GM12878 (cell line): Measurements from ENCODE around the gene GRAMD1B. TPM values are rescaled to one million over a fixed set of nuclear protein-coding genes. Genes with fewer than 3 reads are reported as not detected.

Experiments used
- ATAC-seq: fragments of 200-7000 bp; cut with Tn5 transposase; 3 replicates; pipeline ENCODE4 v1.9.1; 2020; ENCODE audit warnings: mild to moderate bottlenecking, moderate library complexity
- BruUV-seq: library from RNA; stranded (reverse); fragments of 400-500 nt; replicated peaks from 2 replicates; lab custom pipeline; 2021; lab: Mats Ljungman, UMichigan
- CTCF ChIA-PET: fragments of 300-600 bp; sonication (Branson Sonifier 250); formaldehyde crosslinking; extraction: SDS; loops from one replicate; lab custom pipeline; 2021; ENCODE audit warnings: inconsistent platforms; lab: Yijun Ruan, JAX
- POLR2A ChIA-PET: fragments of 350-600 bp; formaldehyde crosslinking; extraction: SDS; loops from one replicate; lab custom pipeline; 2021; ENCODE audit warnings: inconsistent platforms; lab: Charles Lee
- RAD21 ChIA-PET: fragments of 300-600 bp; sonication (Branson Sonifier 250); formaldehyde crosslinking; loops from one replicate; lab custom pipeline; 2023; ENCODE audit warnings: antibody characterized with exemption; ENCODE audit not compliant: unreplicated experiment; lab: Charles Lee
- SMC1A ChIA-PET: fragments of 300-600 bp; sonication (Branson Sonifier 250); formaldehyde crosslinking; loops from one replicate; lab custom pipeline; 2023; ENCODE audit not compliant: unreplicated experiment, uncharacterized antibody; lab: Charles Lee
- DNase-seq: peaks from one replicate; pipeline ENCODE4 v3.0.0-alpha.2; 2011; ENCODE audit warnings: low read depth, low spot score
- FAIRE-seq: peaks from 3 replicates; lab custom pipeline; 2011; peaks lifted over from hg19 to GRCh38; lab: Jason Lieb, UNC
- H2AFZ ChIP-seq: 2 replicates; pipeline ENCODE4 v1.6.0; 2011; ENCODE audit warnings: low read depth, low read length, control low read depth; ENCODE audit not compliant: control insufficient read depth
- H3K27ac ChIP-seq: 2 replicates; pipeline ENCODE4 v1.5.1; 2011; ENCODE audit warnings: control low read depth; ENCODE audit not compliant: control insufficient read depth, insufficient read depth
- H3K27me3 ChIP-seq, 2 experiments: replicated peaks in 1 of 2; 2 replicates each; pipeline versions ENCODE4 v1.6.0 to v1.6.1; 2011; ENCODE audit warnings: low read length in 1 of 2; ENCODE audit not compliant: control insufficient read depth in 2 of 2, insufficient read depth in 2 of 2
- H3K36me3 ChIP-seq, 2 experiments: 2 replicates each; pipeline ENCODE4 v1.5.1; 2011; ENCODE audit warnings: low read length in 1 of 2; ENCODE audit not compliant: control insufficient read depth in 2 of 2, insufficient read depth in 2 of 2
- H3K4me1 ChIP-seq: 2 replicates; pipeline ENCODE4 v1.6.1; 2011; ENCODE audit warnings: mild to moderate bottlenecking, low read length, moderate library complexity, mixed read lengths; ENCODE audit not compliant: control insufficient read depth, insufficient read depth
- H3K4me2 ChIP-seq: 2 replicates; pipeline ENCODE4 v1.6.0; 2011; ENCODE audit warnings: control low read depth; ENCODE audit not compliant: control insufficient read depth, insufficient read depth
- H3K4me3 ChIP-seq: fragments of 200-600 bp; sonication (generic); 2 replicates; pipeline ENCODE4 v1.5.1; 2016
- H3K79me2 ChIP-seq: 2 replicates; pipeline ENCODE4 v1.6.0; 2011; ENCODE audit warnings: low read length; ENCODE audit not compliant: control insufficient read depth, insufficient read depth
- H3K9ac ChIP-seq: 2 replicates; pipeline ENCODE4 v1.8.0; 2011; ENCODE audit warnings: low read length, control low read depth, mixed read lengths; ENCODE audit not compliant: control insufficient read depth, insufficient read depth
- H3K9me3 ChIP-seq: replicated peaks from 3 replicates; pipeline ENCODE4 v1.5.1; 2011; ENCODE audit warnings: mild to moderate bottlenecking, low read length; ENCODE audit not compliant: control insufficient read depth, insufficient read depth
- H4K20me1 ChIP-seq: 2 replicates; pipeline ENCODE4 v1.6.0; 2011; ENCODE audit not compliant: control insufficient read depth, insufficient read depth
- ASH2L ChIP-seq: fragments of 300-600, 200-600 bp; sonication (generic); IDR thresholded peaks from 2 replicates; pipeline ENCODE4 v1.6.1; 2017; ENCODE audit warnings: low read depth, mild to moderate bottlenecking, borderline replicate concordance
- BMI1 ChIP-seq: fragments of 450-650 bp; IDR thresholded peaks from 2 replicates; pipeline ENCODE4 v1.6.1; 2016; ENCODE audit warnings: mild to moderate bottlenecking, moderate library complexity, borderline replicate concordance
- EED ChIP-seq: sonication (generic); IDR thresholded peaks from 2 replicates; pipeline ENCODE4 v1.6.1; 2016; ENCODE audit warnings: antibody characterized with exemption, low read depth
- EP300 ChIP-seq, 2 experiments: fragments of 150-350 bp in 1 of 2; IDR thresholded peaks; 2 replicates each; pipeline ENCODE4 v1.6.1; 2011 to 2012; ENCODE audit warnings: low read depth in 2 of 2, low read length in 2 of 2, borderline replicate concordance in 1 of 2, improper control_type of control experiment in 1 of 2, inconsistent platforms in 1 of 2; ENCODE audit not compliant: control insufficient read depth in 1 of 2
- MTA3 ChIP-seq: IDR thresholded peaks from 2 replicates; pipeline ENCODE4 v1.6.1; 2012; ENCODE audit warnings: low read length, inconsistent platforms, borderline replicate concordance
- PAX5 ChIP-seq: IDR thresholded peaks from 2 replicates; pipeline ENCODE4 v1.6.1; 2011; ENCODE audit warnings: low read depth, low read length, borderline replicate concordance
- PAX8 ChIP-seq: fragments of 450-650 bp; IDR thresholded peaks from 2 replicates; pipeline ENCODE4 v1.6.1; 2017; ENCODE audit warnings: mild to moderate bottlenecking, moderate library complexity
- RAD21 ChIP-seq: IDR thresholded peaks from 2 replicates; pipeline ENCODE4 v1.6.1; 2011; ENCODE audit warnings: mild to moderate bottlenecking, low read depth, low read length, moderate library complexity; ENCODE audit not compliant: insufficient read depth
- SP1 ChIP-seq: IDR thresholded peaks from one replicate; pipeline ENCODE4 v1.6.1; 2011; ENCODE audit warnings: low read depth, low read length
- SUPT20H ChIP-seq: IDR thresholded peaks from 2 replicates; pipeline ENCODE4 v1.6.1; 2011; ENCODE audit warnings: low read depth, mild to moderate bottlenecking, low read length, moderate library complexity, borderline replicate concordance; ENCODE audit not compliant: control insufficient read depth
- TBL1XR1 ChIP-seq: IDR thresholded peaks from 2 replicates; pipeline ENCODE4 v1.6.1; 2012; ENCODE audit warnings: low read depth, low read length, improper control_type of control experiment
- TCF12 ChIP-seq: IDR thresholded peaks from 2 replicates; pipeline ENCODE4 v1.6.1; 2011; ENCODE audit warnings: low read depth, mild to moderate bottlenecking, low read length
- ZNF207 ChIP-seq: fragments of 450-650 bp; IDR thresholded peaks from 2 replicates; pipeline ENCODE4 v1.6.1; 2014; ENCODE audit warnings: antibody characterized with exemption, mild to moderate bottlenecking, borderline replicate concordance
- ZZZ3 ChIP-seq: IDR thresholded peaks from 2 replicates; pipeline ENCODE4 v1.6.1; 2011; ENCODE audit warnings: low read depth; ENCODE audit not compliant: control insufficient read depth, insufficient read length
- WGBS: methylation state at CpG from one replicate; pipeline ENCODE4 v1.1.6; 2016; ENCODE audit warnings: low lambda C conversion rate; ENCODE audit not compliant: insufficient replicate concordance, insufficient coverage; ENCODE audit errors: missing lambda C conversion rate; 5-methylcytosine and 5-hydroxymethylcytosine counted together
- in situ Hi-C: fragments of 300-500 bp; cut with MboI; formaldehyde crosslinking; loops from 9 replicates; pipeline ENCODE4 v1.14.3; 2018; ENCODE audit warnings: mixed read lengths
- intact Hi-C: fragments of 100-400 bp; cut with micrococcal nuclease; formaldehyde crosslinking; loops from one replicate; pipeline ENCODE4 v1.14.2; 2022; ENCODE audit not compliant: unreplicated experiment
- polyA plus RNA-seq, 11 experiments: library from polyadenylated mRNA; depleted of rRNA in 4 of 11; unstranded in 6 of 11; stranded (reverse) in 5 of 11; fragments of >200 nt; fragmentation: Nextera tagmentation in 4 of 11; fragmentation: Illumina TruSeq in 1 of 11; extraction: Ambion mirVana in 4 of 11; extraction: Trizol in 1 of 11; gene quantifications; 1 replicate in 1 of 11; 2 replicates in 10 of 11; pipeline versions ENCODE4 v1.2.1 to v1.2.3, GENCODE V29; 2011 to 2016; ENCODE audit warnings: inconsistent platforms in 2 of 11, missing spikeins in 2 of 11, low read depth in 1 of 11
- total RNA-seq, 4 experiments: library from RNA; depleted of rRNA in 3 of 4; stranded (reverse); fragments of >200 nt in 3 of 4; fragmentation: Illumina TruSeq in 1 of 4; extraction: Trizol in 1 of 4; gene quantifications; 2 replicates each; pipeline versions ENCODE4 v1.2.1 to v1.2.3, GENCODE V29; 2013 to 2021

GRAMD1B gene
- total and polyA plus RNA-seq, 10 of the 15 experiments (the other 5 are each of a cell fraction or from before 2014, with no cell fraction given), result 1.9 to 49.1 (median 26.9) TPM

DNA sequence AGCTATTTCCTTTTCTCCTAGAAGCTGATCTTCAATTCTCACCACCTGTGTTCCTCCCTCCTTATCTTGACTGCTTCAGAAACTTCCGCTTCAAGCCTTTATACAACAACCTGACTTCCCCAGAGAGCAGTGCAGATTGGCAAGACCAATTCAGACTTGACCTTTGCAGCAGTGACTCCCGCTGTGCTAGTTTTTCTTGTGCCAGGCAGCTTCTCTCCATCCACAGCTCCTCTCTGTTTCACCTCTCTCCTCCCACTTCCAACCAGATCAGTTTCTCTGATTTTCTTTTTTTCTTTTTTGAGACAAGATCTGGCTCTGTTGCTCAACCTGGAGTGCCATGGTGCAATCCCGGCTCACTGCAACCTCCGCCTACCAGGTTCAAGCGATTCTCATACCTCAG, 74.3 kb downstream of the GRAMD1B start:
- H3K36me3 ChIP-seq, result no peaks in the 10 kb centered on the region; a peak in 2 of 4 replicates
- H3K27ac ChIP-seq, result no peak overlapping the region
- no peak overlapping the region for H3K4me3 ChIP-seq
- in situ Hi-C loops, result no loop called here
- CTCF ChIA-PET, result interaction anchor here (0.9 to 2.3 kb wide), 8 partner anchors 12 to 257 kb away, joined by 3 to 11 read pairs (median 6); no protein-coding TSS in a partner anchor
- TF ChIP-seq BMI1 (no peak), PAX5 (no peak), PAX8 (no peak), EED (no peak), ZZZ3 (no peak), EP300 (IDR thresholded peaks at IDR 0.05; ENCODE audit: borderline replicate concordance in 1 of 2, control insufficient read depth in 1 of 2, low read depth in 2 of 2, low read length in 2 of 2) (no peak), SUPT20H (no peak), ASH2L (no peak), TBL1XR1 (no peak), TCF12 (no peak), RAD21 (no peak), ZNF207 (no peak), SP1 (no peak), MTA3 (no peak)
- TF ChIP-seq, all 136 proteins: peak for 0
- ChIA-PET SMC1A (interaction anchor here (0.9 to 3.3 kb wide), 7 partner anchors 24 to 97 kb away, joined by 3 to 13 read pairs (median 4); no protein-coding TSS in a partner anchor), RAD21 (interaction anchor here (0.8 to 1.3 kb wide), 5 partner anchors 8 to 97 kb away, joined by 3 to 5 read pairs (median 4); no protein-coding TSS in a partner anchor), POLR2A (interaction anchor here (0.5 to 1.0 kb wide), 2 partner anchors 10 to 20 kb away, joined by 3 read pairs; no protein-coding TSS in a partner anchor)
- H3K9me3 ChIP-seq, result no peaks in the 10 kb centered on the region
- H3K4me2 ChIP-seq, result no peak overlapping the region
- H2AFZ ChIP-seq, result no peak overlapping the region
- FAIRE-seq (no peak), ATAC-seq (no peak), DNase-seq (no peak)
- H4K20me1 ChIP-seq, result no peaks in the 10 kb centered on the region; the same call in 1 of the 2 replicates
- H3K9ac ChIP-seq, result no peak overlapping the region
- intact Hi-C loops, result no loop called here
- WGBS, result 92% methylated on average over 4 of the region's 5 CpGs
- peaks cover 13% of the 10 kb centered on the region for H3K4me1 ChIP-seq
- no peaks in the 10 kb centered on the region for H3K27me3 ChIP-seq
- BruUV-seq, result no TSS peak
- H3K79me2 ChIP-seq, result no peaks in the 10 kb centered on the region
